ENCODE measurements around the gene SNX11.

GRCh38 chr17:48148029-48148770 lies 40.6 kb downstream of the SNX11 start:
- TF ChIP-seq POLR2A (IDR thresholded peaks at IDR 0.05): no peak
- no peak for TF ChIP-seq CTCF (IDR thresholded peaks at IDR 0.05)

All from esophagus squamous epithelium (tissue), 4 donors.